Measurements from ENCODE around the gene FAM124B. TPM values are rescaled to one million over a fixed set of nuclear protein-coding genes. Genes with fewer than 3 reads are reported as not detected.

The FAM124B gene
- total RNA-seq, 1 donor from 2014 or later: not detected

DNA sequence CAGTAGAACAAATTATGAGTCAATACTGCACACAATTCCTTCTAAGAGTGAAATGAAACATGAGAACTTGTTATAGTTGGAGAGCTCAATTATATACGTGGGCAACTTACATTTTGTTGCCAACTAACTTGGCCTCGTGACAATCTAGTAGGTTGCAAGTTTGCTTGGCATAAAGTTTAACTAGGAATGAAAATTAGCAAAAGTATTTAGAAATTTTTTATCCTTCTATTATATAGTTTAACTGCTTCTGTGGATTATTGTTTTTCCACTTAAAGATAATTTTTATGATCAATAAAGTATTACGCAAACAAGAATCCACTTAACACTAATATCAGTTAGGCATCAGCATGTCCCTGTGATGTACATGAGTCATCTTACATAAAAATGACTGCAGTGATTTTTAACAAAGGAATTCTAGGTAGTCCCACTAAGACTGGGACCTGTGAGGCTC lies 41.1 kb downstream of the FAM124B start:
- H3K4me2 ChIP-seq: no peak overlapping the region
- no peaks in the 10 kb centered on the region for H3K4me1 Mint-ChIP-seq
- H3K9ac ChIP-seq: no peak overlapping the region
- no peaks in the 10 kb centered on the region for H3K4me1 ChIP-seq
- no peak for TF ChIP-seq EZH2 (IDR thresholded peaks at IDR 0.05)
- TF ChIP-seq EZH2phosphoT487 (IDR thresholded peaks at IDR 0.05): no peak
- TF ChIP-seq, protein P1, sequence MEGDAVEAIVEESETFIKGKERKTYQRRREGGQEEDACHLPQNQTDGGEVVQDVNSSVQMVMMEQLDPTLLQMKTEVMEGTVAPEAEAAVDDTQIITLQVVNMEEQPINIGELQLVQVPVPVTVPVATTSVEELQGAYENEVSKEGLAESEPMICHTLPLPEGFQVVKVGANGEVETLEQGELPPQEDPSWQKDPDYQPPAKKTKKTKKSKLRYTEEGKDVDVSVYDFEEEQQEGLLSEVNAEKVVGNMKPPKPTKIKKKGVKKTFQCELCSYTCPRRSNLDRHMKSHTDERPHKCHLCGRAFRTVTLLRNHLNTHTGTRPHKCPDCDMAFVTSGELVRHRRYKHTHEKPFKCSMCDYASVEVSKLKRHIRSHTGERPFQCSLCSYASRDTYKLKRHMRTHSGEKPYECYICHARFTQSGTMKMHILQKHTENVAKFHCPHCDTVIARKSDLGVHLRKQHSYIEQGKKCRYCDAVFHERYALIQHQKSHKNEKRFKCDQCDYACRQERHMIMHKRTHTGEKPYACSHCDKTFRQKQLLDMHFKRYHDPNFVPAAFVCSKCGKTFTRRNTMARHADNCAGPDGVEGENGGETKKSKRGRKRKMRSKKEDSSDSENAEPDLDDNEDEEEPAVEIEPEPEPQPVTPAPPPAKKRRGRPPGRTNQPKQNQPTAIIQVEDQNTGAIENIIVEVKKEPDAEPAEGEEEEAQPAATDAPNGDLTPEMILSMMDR (IDR thresholded peaks at IDR 0.05): no peak
- no peaks in the 10 kb centered on the region for H3K36me3 Mint-ChIP-seq
- H3K79me2 ChIP-seq (ENCODE audit: low read depth): no peaks in the 10 kb centered on the region
- H3K4me3 ChIP-seq: no peak overlapping the region
- H3K9me3 Mint-ChIP-seq: no peaks in the 10 kb centered on the region
- no peaks in the 10 kb centered on the region for H3K36me3 ChIP-seq
- no peaks in the 10 kb centered on the region for H4K20me1 ChIP-seq (ENCODE audit: low read depth)
- H2AFZ ChIP-seq (replicated peaks): no peak overlapping the region
- H3K27ac ChIP-seq: no peak overlapping the region
- DNase-seq (ENCODE audit: low spot score): no peak
- H3K4me3 Mint-ChIP-seq: no peak overlapping the region
- no peaks in the 10 kb centered on the region for H3K9me3 ChIP-seq (ENCODE audit: low read depth)
- no peak overlapping the region for H3K27ac Mint-ChIP-seq
- H3K27me3 Mint-ChIP-seq (ENCODE audit: insufficient read depth, low read depth): no peaks in the 10 kb centered on the region
- no peaks in the 10 kb centered on the region for H3F3A ChIP-seq (ENCODE audit: low read depth)
- H3K27me3 ChIP-seq: no peaks in the 10 kb centered on the region

DNA sequence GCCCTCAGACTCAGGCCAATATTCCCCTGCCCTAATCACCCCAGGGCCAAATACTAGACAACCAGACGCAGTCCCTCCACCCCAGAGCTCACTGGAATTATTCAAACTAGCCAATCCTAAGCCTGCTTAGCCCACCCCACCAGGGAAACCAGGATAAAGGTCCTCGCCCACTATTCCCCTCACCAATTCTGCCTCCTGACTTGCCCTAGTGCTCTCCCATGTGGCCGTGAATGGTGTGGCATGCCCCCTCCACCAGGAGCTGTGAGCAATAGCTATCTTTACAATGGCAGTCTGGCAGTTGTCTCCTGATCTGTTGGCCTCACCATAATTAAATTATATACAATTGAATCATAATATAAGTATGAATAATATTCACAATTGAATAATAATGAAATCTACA lies 42.3 kb downstream of the FAM124B start:
- no peaks in the 10 kb centered on the region for H3K4me1 Mint-ChIP-seq
- no peaks in the 10 kb centered on the region for H3F3A ChIP-seq (ENCODE audit: low read depth)
- H3K4me2 ChIP-seq: no peak overlapping the region
- H3K27me3 Mint-ChIP-seq (ENCODE audit: insufficient read depth, low read depth): no peaks in the 10 kb centered on the region
- H3K79me2 ChIP-seq (ENCODE audit: low read depth): no peaks in the 10 kb centered on the region
- TF ChIP-seq, protein P1 (IDR thresholded peaks at IDR 0.05): peak; percentile 56
- TF ChIP-seq EZH2 (IDR thresholded peaks at IDR 0.05) (no peak), EZH2phosphoT487 (IDR thresholded peaks at IDR 0.05) (no peak)
- H3K27ac Mint-ChIP-seq: no peak overlapping the region
- no peaks in the 10 kb centered on the region for H3K9me3 ChIP-seq (ENCODE audit: low read depth)
- no peaks in the 10 kb centered on the region for H3K4me1 ChIP-seq
- no peak overlapping the region for H3K4me3 Mint-ChIP-seq
- no peak overlapping the region for H3K27ac ChIP-seq
- H2AFZ ChIP-seq (replicated peaks): no peak overlapping the region
- H3K4me3 ChIP-seq: no peak overlapping the region
- no peaks in the 10 kb centered on the region for H3K27me3 ChIP-seq
- peak; percentile 59 for DNase-seq (ENCODE audit: low spot score)
- H3K9ac ChIP-seq: no peak overlapping the region
- no peaks in the 10 kb centered on the region for H3K36me3 Mint-ChIP-seq
- H3K9me3 Mint-ChIP-seq: no peaks in the 10 kb centered on the region
- H4K20me1 ChIP-seq (ENCODE audit: low read depth): no peaks in the 10 kb centered on the region
- no peaks in the 10 kb centered on the region for H3K36me3 ChIP-seq

DNA sequence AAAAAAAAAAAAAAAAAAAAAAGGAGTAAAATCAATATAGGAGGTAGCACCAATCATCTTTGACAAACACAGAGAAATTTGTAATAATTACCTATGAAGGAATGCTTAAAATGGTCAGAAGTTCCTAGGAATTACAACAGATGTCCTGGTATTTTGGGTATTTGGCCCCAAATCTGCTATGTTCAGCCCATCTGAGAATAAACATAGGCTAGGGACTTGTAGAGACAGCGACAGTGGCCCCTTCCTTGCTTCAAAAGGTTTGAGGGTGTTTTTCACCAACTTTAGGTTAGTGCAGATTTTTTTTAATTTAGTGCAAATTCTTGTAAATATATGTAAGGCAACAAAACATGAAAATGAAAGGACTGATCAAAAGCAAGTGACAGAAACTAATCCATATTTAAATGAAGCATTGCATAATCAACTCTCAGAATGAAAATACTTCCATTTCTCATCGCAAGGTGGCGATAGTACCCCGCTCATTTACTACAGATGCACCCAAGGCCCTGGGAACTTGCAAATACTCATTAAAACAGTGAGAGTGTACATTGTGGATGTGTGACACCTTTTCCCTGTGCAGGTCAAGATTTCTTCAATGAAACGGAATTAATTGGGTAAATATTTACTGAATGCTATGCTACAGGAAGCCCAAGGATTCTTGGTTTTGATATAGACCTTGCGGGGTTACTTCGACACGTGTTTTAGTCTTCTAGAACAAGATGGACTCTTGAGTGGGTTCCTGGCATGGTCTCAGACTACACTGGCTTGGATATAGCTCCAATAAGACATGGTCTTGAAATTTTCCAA lies 44.6 kb downstream of the FAM124B start:
- H3K27ac Mint-ChIP-seq: no peak overlapping the region
- no peaks in the 10 kb centered on the region for H3K27me3 Mint-ChIP-seq (ENCODE audit: insufficient read depth, low read depth)
- Histone ChIP-seq H3K79me2 (ENCODE audit: low read depth) (no peaks in the 10 kb centered on the region), H3K9me3 (ENCODE audit: low read depth) (no peaks in the 10 kb centered on the region), H3K4me3 (no peak overlapping the region), H4K20me1 (ENCODE audit: low read depth) (no peaks in the 10 kb centered on the region), H3F3A (ENCODE audit: low read depth) (no peaks in the 10 kb centered on the region), H3K4me2 (no peak overlapping the region), H3K27me3 (no peaks in the 10 kb centered on the region), H3K36me3 (no peaks in the 10 kb centered on the region), H3K27ac (no peak overlapping the region), H3K4me1 (no peaks in the 10 kb centered on the region), H2AFZ (replicated peaks) (no peak overlapping the region), H3K9ac (no peak overlapping the region)
- H3K4me3 Mint-ChIP-seq: no peak overlapping the region
- no peaks in the 10 kb centered on the region for H3K4me1 Mint-ChIP-seq
- H3K36me3 Mint-ChIP-seq: no peaks in the 10 kb centered on the region
- peak; percentile 64 for DNase-seq (ENCODE audit: low spot score)
- H3K9me3 Mint-ChIP-seq: no peaks in the 10 kb centered on the region
- no peak for TF ChIP-seq EZH2 (IDR thresholded peaks at IDR 0.05)
- TF ChIP-seq, protein P1 (IDR thresholded peaks at IDR 0.05): peak; percentile 93
